Limb (tissue), 2 donors: ENCODE results near the gene GKN1.
"Not testable (repeated sequence)": the region's sequence is repeated elsewhere in the genome, so short reads cannot be mapped to it uniquely, and the experiment has no call there.

ENCODE experiments used
- DNase-seq, 2 donors: peaks; one replicate each; pipeline ENCODE4 v3.0.0-alpha.2; 2016; ENCODE audit errors: extremely low spot score in 2 of 2

Gene GKN1, protein sequence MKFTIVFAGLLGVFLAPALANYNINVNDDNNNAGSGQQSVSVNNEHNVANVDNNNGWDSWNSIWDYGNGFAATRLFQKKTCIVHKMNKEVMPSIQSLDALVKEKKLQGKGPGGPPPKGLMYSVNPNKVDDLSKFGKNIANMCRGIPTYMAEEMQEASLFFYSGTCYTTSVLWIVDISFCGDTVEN

DNA sequence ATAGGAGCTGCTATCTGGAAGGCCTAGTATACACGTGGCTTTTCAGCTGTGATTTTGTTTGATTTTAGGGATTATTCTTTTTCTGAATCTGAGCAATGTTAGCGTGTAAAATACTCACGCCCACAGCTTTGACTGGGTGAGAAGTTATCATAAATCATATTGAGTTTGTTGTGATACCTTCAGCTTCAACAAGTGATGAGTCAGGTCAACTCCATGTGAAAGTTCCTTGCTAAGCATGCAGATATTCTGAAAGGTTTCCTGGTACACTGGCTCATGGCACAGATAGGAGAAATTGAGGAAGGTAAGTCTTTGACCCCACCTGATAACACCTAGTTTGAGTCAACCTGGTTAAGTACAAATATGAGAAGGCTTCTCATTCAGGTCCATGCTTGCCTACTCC is at the start of gene GKN1:
GKN1 (plus strand) TSS at position 386 of the 400 bp plus-strand sequence. CDS start 42 bp downstream, outside the sequence.
- no peak for DNase-seq

DNA sequence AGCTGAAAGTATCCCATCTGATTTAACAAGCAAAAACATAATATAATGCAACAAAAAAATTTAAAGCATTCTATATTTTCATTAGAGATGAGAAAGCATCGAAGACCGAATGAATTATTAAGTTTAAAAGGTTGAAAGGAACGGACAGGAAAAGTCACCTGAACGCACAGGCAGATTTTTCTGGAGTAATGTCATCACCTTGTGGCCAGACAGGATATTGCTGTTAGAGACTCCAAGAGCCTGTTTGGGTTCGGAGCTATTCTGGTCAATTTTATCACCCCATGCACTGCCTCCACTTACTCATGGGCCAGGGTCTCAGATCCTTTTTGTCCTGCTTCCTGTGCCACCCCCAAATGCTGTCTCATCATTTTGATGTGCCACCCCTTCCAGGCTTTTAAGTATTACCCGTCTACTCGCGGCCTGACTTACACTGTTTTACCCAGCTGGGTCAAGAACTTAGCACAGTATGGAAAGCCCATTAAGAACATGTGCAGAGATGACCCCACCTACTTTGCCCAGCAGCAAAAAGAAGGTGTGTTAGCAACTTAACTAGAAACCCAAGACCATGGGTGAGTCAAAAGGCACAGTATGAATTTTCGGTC is 49.0 kb upstream of the GKN1 start:
- DNase-seq: peak; percentile 50 to 52

DNA sequence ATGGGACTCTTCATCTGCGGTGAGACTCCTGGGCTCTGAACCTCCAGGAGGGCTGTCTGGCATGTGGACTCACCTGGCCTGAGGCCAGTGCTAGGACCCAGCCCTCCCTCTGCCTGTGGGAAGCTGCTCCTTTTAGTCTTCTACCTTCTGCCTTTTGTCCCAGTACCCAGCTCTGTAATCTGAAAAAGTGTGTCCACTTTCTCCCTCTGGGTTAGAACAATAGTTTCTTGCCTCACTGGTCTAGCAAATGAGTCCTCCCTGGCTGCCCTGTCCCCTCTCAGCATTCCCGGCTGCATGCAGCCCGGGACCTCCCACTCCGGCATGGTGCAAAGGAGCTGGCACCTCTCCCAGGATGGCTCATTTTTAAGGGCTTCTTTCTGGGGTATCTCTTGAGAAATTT is 47.6 kb upstream of the GKN1 start:
- no peak for DNase-seq

DNA sequence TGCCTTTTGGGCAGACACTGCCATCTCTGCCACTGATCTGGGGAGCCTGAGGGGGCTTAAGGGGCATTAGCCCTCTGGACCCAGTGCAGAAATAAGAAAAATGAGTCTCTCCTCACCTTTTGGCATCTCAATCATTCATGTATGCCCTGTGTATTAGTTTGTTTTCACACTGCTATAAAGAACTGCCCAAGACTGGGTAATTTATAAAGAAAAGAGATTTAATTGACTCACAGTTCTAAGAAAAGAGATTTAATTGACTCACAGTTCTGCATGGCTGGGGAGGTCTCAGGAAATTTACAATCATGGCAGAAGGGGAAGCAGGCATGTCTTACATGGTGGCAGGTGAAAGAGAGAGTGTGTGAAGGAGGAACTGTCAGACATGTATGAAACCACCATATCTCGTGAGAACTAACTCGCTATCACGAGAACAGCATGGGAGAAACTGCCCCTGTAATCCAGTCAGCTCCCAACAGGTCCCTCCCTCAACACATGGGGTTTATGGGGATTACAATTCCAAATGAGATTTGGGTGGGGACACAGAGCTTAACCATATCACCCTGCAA is 43.2 kb upstream of the GKN1 start:
- no peak for DNase-seq

DNA sequence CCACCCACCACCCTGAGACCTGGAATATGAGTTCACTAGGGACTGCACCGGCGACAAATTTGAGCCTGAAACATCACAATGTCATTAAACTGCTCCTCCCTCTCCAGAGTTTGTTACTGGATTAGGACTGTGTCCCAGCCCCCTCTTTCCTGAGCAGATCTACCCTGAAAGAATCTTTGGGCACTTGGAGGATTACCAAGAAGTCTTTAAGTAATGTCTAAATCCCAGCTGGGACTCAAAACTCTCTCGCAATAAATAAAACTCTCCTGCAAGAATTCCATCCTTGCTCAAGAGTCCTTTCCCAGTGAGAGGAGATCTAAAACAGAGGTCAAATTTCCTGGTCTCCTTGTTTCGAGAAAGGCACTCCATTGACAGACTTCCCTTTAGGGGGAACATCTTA is 42.6 kb upstream of the GKN1 start:
- no peak for DNase-seq

DNA sequence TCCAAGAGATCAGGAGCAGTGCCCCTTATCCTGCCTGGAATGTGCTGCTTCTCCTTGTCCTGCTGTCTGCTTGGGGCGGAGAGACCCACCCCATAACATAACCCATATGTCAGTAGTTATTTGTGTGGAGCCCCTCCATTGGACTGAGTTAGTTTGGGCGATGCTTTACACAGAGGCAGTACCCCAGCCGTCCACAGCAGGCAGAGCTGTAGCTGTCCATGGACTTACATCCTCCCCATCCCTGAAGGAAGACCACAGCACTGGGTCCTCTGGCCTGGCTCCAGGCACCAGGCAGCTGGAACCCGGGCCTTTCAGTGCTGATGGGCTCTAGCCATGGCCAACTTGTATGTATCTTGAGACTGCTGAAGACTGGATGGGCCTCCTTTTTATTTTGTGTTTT is 42.0 kb upstream of the GKN1 start:
- no peak for DNase-seq

DNA sequence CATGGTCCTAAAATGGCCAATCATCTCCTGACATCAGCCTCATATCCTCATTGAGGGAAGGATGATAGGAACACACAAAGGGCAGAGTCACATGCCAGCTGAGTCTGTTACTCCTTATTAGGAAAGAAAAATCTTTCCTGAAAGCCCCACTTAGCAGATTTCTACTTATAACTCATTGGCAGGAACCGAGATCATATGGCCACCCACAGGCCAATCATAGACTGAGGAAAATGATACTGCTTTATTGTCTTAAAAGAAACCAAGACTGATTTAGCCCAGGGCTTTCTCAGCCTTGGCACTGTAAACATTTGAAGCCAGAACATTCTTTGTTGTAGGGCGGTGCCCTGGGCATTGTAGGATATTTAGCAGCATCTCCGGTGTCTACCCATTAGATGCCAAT is 40.4 kb upstream of the GKN1 start:
- no peak for DNase-seq

DNA sequence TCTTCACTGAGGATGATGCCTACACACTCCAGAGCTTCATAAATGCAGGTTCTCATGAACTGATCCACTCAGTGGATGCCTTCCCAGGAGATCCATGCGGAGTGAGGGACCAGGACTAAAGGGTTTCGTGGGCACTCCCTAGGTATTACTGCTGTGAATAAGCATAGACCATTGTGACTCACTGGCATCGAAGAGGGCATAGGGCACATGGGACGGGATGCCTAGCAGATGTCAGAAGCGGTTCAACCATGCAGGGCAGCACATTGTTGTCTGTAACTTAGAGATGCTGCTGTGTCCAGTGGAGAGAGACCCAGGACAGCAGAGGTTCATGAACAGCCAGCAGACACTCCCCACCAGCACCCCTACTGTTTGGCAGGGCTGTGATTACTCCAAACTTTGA is 39.0 kb upstream of the GKN1 start:
- no peak for DNase-seq

DNA sequence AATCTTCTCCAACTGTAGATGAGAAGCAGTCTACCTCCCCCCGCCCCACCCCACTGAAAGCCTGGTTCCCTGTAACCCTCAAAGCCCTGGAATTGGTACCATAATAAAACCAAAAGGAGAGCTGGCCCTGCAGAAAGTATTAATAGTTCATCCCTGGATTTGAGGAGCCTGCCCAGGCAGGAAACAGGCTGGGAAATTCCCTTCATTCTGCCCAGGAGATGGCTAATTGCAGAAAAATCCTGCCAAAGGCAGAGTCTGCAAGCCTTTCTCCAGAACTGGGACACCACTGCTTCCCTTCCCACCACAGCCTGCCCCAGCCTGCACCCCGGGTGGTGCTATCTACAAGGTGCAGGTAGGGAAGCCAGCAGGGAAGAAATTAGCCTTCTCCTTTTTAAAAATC is 38.0 kb upstream of the GKN1 start:
- DNase-seq: no peak

DNA sequence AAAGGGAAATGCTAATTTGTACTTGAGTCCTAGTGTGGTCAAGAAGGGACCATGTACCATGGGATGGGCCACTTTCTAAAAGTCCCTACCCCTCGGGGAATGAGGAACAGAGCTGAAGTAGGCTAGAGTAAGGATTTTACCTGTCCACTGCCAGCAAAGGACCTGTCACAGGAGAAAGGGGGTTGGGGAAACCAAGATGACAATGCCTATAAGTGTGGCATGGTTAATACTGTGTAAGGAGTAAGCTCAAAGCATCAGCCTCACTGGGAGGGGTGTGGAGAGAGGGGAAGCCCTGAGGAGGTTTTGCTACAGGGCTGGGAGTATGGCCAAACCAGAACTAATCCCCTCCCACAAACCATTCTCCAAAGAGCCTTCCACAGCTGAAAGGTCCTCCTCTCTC is 37.5 kb upstream of the GKN1 start:
- no peak for DNase-seq

DNA sequence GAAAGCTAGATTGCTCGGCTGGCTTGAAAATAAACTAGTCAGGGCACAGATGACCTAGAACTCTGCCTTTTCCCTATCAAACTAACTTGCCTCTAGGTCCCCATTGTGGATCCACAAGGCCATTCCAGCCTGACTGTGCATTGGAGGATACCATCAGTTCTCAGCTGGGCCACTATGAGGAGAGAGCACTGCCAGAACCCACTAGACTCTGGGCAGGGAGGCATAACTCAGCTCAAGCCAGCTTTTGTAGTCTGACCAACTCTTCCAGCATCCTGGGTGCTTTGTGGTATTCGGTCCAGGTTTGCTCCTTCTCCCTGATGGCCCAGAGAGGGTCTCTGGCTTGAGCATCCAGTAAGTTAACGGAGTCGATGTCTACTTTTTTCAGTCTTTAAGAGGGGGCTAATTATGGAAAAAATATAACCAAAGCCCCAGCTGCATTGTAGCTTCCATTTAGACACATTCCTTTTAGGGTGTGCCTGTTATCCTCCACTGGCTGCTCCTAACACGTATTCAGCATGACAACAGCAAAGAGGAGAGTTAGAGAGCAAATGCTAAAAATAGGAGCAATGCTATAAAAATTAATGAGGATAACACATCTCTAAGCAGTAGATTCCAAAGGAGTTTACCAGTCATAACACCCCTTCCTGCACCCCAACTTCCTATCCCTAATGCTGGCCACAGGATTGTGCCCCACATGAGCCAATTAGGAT is 36.9 kb upstream of the GKN1 start:
- no peak for DNase-seq

DNA sequence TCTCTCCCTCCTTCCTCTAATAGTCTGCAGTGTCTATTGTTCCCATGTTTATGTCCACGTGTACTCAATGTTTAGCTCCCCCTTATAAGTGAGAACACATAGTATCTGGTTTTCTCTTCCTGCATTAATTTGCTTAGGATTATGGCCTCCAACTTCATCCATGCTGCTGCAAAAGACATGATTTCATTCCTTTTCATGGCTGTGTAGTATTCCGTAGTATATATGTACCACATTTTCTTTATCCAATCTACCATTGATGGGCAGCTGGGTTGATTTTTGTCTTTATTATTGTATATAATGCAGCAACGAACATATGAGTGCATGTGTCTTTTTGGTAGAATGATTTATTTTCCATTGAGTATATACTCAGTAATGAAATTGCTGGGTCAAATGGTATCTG is 35.5 kb upstream of the GKN1 start:
- no peak for DNase-seq

DNA sequence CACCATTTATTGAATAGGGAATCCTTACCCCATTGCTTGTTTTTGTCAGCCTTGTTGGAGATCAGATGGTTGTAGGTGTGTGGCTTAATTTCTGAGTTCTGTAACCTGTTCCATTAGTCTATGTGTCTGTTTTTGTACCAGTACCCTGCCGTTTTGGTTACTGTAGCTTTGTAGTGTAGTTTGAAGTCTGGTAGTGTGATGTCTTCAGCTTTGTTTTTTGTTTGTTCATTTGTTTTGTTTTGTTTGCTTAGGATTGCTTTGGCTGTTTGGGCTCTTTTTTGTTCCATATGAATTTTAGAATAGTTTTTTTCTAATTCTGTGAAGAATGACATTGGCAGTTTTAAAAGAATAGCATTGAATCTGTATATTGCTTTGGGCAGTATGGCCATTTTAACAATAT is 34.5 kb upstream of the GKN1 start:
- DNase-seq: no peak

DNA sequence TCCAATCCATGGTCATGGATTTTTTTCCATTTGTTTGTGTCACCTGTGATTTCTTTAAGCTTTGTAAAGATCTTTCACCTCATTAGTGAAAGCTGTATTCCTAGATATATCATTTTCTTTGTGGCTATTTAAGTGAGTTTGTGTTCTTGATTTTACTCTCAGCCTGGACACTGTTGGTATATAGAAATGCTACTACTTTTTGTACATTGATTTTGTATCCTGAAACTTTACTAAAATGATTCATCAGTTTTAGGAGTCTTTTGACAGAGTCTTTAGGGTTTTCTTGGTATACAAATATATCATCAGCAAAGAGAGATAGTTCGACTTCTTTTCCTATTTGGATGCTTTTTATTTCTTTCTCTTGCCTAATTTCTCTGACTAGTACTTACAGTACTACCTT is 34.1 kb upstream of the GKN1 start:
- no peak for DNase-seq

DNA sequence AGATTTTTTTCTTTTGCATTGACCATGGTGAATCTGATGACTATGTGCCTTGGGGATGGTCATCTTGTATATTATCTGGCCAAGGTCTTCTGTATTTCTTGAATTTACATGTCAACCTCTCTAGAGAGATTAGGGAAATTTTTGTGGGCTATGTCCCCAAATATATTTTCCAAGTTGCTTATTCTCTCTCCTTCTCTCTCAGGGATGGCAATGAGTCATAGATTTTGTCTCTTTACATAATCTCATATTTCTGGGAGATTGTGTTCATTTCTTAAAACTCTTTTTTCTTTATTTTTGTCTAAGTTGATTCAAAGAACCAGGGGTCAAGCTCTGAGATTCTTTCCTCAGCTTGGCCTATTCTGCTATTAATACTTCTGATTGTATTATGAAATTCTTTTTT is 31.6 kb upstream of the GKN1 start:
- DNase-seq: no peak

DNA sequence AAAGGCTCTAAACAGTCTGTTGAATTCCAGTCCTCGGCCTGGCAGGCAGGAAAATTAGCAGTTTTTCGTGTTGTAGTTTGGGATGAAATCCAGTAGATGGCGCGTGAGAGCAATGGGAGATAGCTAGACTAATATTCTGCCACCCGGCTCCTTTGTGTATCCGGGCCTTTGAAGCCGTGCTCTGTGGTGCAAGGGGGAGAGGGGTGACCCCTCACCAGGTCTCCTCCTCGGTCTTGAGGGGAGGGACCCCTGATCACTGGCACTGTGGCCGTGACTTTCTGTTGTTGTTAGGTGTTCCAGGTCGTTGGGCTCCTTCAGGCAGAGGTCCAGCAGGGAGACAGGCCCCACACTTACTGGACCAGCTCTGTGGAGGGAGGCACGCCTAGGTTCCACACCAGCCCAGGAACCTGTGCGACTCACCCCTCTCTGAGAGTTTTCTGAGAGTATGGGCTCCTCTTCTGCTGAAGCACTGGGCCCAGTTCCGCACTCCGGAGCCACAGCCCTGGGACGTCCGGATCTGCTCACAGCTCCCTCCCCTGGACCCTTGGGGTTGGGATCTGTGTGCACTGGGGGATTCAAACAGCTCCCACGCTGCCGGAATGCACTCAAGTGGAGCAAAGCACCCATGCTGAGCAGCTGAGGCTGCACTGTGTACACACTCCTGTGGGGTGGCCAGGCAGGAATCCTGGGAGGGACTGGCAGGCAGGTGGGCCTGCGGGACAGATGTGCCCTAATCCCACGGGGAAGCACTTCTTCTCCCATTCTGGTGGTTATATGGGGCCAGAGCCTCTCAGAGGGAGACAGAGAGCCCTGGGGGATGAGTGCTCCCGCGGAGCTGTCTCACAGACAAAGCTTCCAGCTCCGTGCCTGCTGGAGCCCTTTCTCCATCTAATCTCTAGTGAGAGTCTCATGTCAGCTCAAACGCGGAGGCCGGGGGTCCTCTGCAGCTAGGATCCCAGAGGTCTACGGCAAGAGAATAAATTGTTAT is 30.6 kb upstream of the GKN1 start:
- peak; percentile 79 to 81 for DNase-seq

DNA sequence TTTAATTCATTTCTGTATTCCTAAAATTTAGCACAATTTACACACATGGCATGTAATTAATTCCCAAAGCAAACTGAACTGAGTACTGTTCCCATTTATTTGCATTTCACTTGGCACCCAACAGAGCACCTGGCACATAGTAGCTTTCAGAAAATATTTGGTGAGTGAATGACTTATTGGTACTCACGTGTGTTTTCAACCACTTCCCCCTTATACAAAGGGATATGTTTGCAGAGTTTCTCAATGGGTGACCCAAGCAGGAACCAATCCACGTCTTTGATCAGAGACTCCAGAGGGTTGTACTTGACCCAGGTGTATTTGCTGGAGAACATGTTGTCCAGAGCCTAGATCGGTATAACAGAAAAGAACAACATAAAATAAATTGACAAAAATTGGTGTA is 28.3 kb upstream of the GKN1 start:
- DNase-seq: no peak

DNA sequence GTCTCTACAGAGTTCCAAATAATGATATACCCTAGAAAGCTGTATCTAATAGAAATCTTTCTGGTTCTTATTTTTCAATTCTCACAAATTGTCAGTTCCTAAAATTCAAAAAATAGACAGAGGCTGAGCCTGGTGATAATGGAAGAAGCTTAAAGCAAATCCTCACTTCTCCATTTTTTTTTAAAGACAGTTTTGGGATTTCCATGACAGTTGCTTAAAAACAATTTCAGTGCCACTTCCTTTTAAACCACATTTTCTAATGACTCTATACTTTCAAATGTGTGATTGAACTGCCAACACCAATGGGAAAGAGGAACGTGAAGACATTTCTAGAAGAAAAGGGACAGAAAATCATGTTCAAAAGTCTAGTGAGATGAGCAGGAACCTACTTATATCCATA is 25.7 kb upstream of the GKN1 start:
- no peak for DNase-seq

DNA sequence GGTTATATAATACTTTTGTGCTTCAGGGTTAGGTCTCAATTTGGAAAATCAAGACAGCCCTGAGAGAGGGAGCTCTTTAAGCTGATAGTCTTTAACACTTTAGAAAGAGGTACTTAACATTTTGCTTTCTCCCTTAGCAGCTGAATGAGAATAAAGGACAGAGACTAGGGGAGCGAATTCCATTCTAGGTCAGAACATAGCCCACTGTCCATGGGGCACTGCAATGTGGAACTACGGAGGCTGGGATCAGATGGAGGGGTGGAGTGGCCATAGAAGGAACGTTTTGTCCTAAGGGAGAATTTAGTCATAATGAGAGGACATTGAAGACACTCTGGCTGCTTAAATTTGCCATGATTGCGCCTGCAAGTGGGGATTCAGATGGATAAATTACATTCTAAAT is 22.5 kb upstream of the GKN1 start:
- no peak for DNase-seq

DNA sequence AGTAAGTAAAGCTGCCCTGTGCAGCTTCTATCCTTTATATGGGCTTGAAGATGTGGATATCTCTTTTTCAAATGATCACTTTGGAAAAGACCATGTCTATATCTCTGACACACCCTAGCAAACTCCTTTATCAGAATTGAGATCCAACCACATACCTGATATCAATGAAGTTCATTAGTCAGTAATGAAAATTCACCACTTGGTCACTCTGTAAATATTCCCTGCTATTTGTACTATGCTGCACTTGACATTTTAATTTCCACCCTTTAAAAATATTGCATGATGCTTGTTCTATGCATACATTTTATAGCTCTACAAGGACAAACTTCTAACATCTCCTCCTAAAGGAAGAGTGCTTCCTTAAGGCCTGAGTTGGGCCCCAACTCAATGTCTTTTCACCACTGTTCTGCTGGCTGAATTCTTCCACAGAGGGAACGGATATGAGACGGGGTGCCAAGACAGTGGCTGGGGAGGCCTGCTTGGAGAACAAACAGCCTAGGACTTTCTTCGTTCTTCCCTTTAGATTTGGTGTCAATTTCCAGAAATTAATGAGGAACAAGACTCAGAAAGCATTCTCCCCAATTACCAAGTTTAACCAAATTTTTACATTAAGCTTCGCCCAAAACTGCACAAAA is 21.4 kb upstream of the GKN1 start, which contains the start of gene GKN2:
GKN2 (minus strand) TSS at position 7 of the 635 bp plus-strand sequence. CDS start 32 bp downstream, outside the sequence.
- DNase-seq: no peak

DNA sequence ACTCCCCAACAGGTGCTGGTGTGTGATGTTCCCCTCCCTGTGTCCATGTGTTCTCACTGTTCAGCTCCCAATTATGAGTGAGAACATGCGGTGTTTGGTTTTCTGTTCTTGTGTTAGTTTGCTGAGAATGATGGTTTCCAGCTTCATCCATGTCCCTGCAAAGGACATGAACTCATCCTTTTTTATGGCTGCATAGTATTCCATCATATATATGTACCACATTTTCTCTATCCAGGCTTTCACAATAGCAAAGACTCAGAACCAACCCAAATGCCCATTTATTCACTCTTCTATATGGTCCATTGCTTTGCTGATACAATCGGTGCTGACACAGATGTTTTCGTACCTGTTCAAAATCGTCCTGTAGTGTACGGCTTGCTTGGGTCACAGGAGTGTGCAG is 19.0 kb upstream of the GKN1 start:
- not testable (repeated sequence) for DNase-seq
